HCT116 (cell line): ENCODE results near the gene TMEM121. TPM values are rescaled to one million over a fixed set of nuclear protein-coding genes. Genes with fewer than 3 reads are reported as not detected.
A peak's percentile ranks its signal among the peaks of the same experiment; 100 is the strongest.

Experiments used
- ATAC-seq: fragments of 200-7000 bp; cut with Tn5 transposase; 2 replicates; pipeline ENCODE4 v1.9.1; 2020; ENCODE audit warnings: mild to moderate bottlenecking, moderate library complexity
- BruUV-seq: library from RNA; stranded (reverse); fragments of 400-500 nt; replicated peaks from 2 replicates; lab custom pipeline; 2021; lab: Mats Ljungman, UMichigan
- CTCF ChIA-PET: fragments of 300-600 bp; sonication (Branson Sonifier 250); formaldehyde crosslinking; loops from one replicate; lab custom pipeline; 2021; ENCODE audit warnings: antibody characterized with exemption; lab: Charles Lee
- POLR2A ChIA-PET: fragments of 300-600, 350-600 bp; sonication (Branson Sonifier 250); formaldehyde crosslinking; loops from one replicate; lab custom pipeline; 2021; ENCODE audit warnings: antibody characterized with exemption; lab: Charles Lee
- RAD21 ChIA-PET, 2 experiments: fragments of 300-600 bp; sonication (Branson Sonifier 250); formaldehyde crosslinking; loops; one replicate each; lab custom pipeline; 2023; ENCODE audit warnings: low total read pairs in 2 of 2; ENCODE audit not compliant: uncharacterized antibody in 2 of 2, unreplicated experiment in 2 of 2, low non-redundant PET in 1 of 2; lab: Charles Lee
- DNase-seq: peaks from one replicate; pipeline ENCODE4 v3.0.0-alpha.2; 2010; ENCODE audit warnings: low read depth, low spot score
- H2AFZ ChIP-seq: fragments of 200-600 bp; shearing (Covaris generic), sonication (generic); 2 replicates; pipeline ENCODE4 v1.6.1; 2017; ENCODE audit warnings: low read depth, mixed run types, mixed read lengths, antibody characterized with exemption, low read length; ENCODE audit not compliant: poor library complexity, severe bottlenecking
- H3K27ac ChIP-seq: 2 replicates; pipeline ENCODE4 v1.5.1; 2012; ENCODE audit warnings: low read depth, low read length
- H3K27me3 ChIP-seq: fragments of 200-600 bp; sonication (generic); 2 replicates; pipeline ENCODE4 v1.6.1; 2016; ENCODE audit warnings: mixed run types, low read length, mixed read lengths; ENCODE audit not compliant: insufficient read depth
- H3K36me3 ChIP-seq, 2 experiments: fragments of 200-500 bp in 1 of 2; fragments of 200-600 bp in 1 of 2; sonication (Bioruptor generic) in 1 of 2; sonication (generic) in 1 of 2; 2 replicates each; pipeline versions ENCODE4 v1.5.1 to v1.6.1; 2014 to 2016; ENCODE audit warnings: low read length in 2 of 2, inconsistent platforms in 1 of 2, mixed read lengths in 1 of 2, mixed run types in 1 of 2; ENCODE audit not compliant: insufficient read depth in 2 of 2, control insufficient read depth in 1 of 2
- H3K4me1 ChIP-seq, 2 experiments: fragments of 200-600 bp in 1 of 2; sonication (generic) in 1 of 2; 2 replicates each; pipeline versions ENCODE4 v1.5.1 to v1.6.1; 2012 to 2017; ENCODE audit warnings: low read length in 2 of 2, inconsistent platforms in 1 of 2, mild to moderate bottlenecking in 1 of 2, mixed read lengths in 1 of 2, mixed run types in 1 of 2, moderate library complexity in 1 of 2; ENCODE audit not compliant: insufficient read depth in 2 of 2, control insufficient read depth in 1 of 2
- H3K4me2 ChIP-seq: fragments of 200-600 bp; sonication (generic); 2 replicates; pipeline ENCODE4 v1.6.1; 2017; ENCODE audit warnings: mixed run types, low read length, mixed read lengths
- H3K4me3 ChIP-seq, 2 experiments: fragments of 200-600 bp in 1 of 2; sonication (generic) in 1 of 2; replicated peaks in 1 of 2; 2 replicates each; pipeline ENCODE4 v1.5.1; 2011 to 2016; ENCODE audit warnings: low read length in 2 of 2, control low read depth in 1 of 2, low read depth in 1 of 2, mild to moderate bottlenecking in 1 of 2, mixed read lengths in 1 of 2, mixed run types in 1 of 2
- H3K79me2 ChIP-seq: fragments of 200-600 bp; sonication (generic); 2 replicates; pipeline ENCODE4 v1.6.1; 2017; ENCODE audit warnings: mild to moderate bottlenecking, mixed run types, low read length, moderate library complexity, mixed read lengths; ENCODE audit not compliant: insufficient read depth
- H3K9ac ChIP-seq: fragments of 200-600 bp; sonication (generic); 2 replicates; pipeline ENCODE4 v1.6.1; 2016; ENCODE audit warnings: low read length, mixed read lengths
- H3K9me2 ChIP-seq: fragments of 200-600 bp; sonication (generic), shearing (Covaris generic); 2 replicates; pipeline ENCODE4 v1.6.1; 2017; ENCODE audit warnings: mixed run types, mild to moderate bottlenecking, moderate library complexity; ENCODE audit not compliant: insufficient read depth
- H3K9me3 ChIP-seq, 2 experiments: fragments of 200-500 bp in 1 of 2; fragments of 200-600 bp in 1 of 2; sonication (Bioruptor generic) in 1 of 2; sonication (generic) in 1 of 2; 2 replicates each; pipeline ENCODE4 v1.6.1; 2014 to 2017; ENCODE audit warnings: low read length in 2 of 2, mixed read lengths in 2 of 2, inconsistent platforms in 1 of 2, low read depth in 1 of 2, mild to moderate bottlenecking in 1 of 2, mixed run types in 1 of 2, moderate library complexity in 1 of 2; ENCODE audit not compliant: control insufficient read depth in 1 of 2, insufficient read depth in 1 of 2
- H4K20me1 ChIP-seq: fragments of 200-600 bp; sonication (generic), shearing (Covaris generic); 2 replicates; pipeline ENCODE4 v1.6.1; 2017; ENCODE audit warnings: mixed run types, mild to moderate bottlenecking, moderate library complexity; ENCODE audit not compliant: insufficient read depth
- CBX3 ChIP-seq: IDR thresholded peaks from 2 replicates; pipeline ENCODE4 v1.6.1; 2012; ENCODE audit warnings: low read depth
- CEBPB ChIP-seq: IDR thresholded peaks from 2 replicates; pipeline ENCODE4 v1.6.1; 2012; ENCODE audit warnings: low read depth
- CTCF ChIP-seq, 3 experiments: fragments of 200-600 bp in 1 of 3; sonication (generic) in 1 of 3; IDR thresholded peaks in 2 of 3; conservative IDR thresholded peaks in 1 of 3; 2 replicates each; pipeline ENCODE4 v1.5.1; 2012 to 2017; ENCODE audit warnings: low read depth in 2 of 3, low read length in 2 of 3, antibody characterized with exemption in 1 of 3, borderline replicate concordance in 1 of 3, control low read depth in 1 of 3, mild to moderate bottlenecking in 1 of 3, mixed read lengths in 1 of 3, mixed run types in 1 of 3, moderate library complexity in 1 of 3; ENCODE audit not compliant: insufficient read depth in 1 of 3
- EGR1 ChIP-seq: IDR thresholded peaks from 2 replicates; pipeline ENCODE4 v1.6.1; 2012; ENCODE audit warnings: low read depth
- ELF1 ChIP-seq: IDR thresholded peaks from 2 replicates; pipeline ENCODE4 v1.6.1; 2012; ENCODE audit warnings: low read depth, borderline replicate concordance
- EZH2 ChIP-seq: fragments of 200-600 bp; sonication (generic); IDR thresholded peaks from 2 replicates; pipeline ENCODE4 v1.6.1; 2017; ENCODE audit warnings: antibody characterized with exemption, mixed run types
- EZH2phosphoT487 ChIP-seq: fragments of 200-600 bp; IDR thresholded peaks from 2 replicates; pipeline ENCODE4 v1.6.1; 2018; ENCODE audit warnings: antibody characterized with exemption, borderline replicate concordance
- FOSL1 ChIP-seq: IDR thresholded peaks from 2 replicates; pipeline ENCODE4 v1.6.1; 2012; ENCODE audit warnings: low read depth
- JUND ChIP-seq: IDR thresholded peaks from 2 replicates; pipeline ENCODE4 v1.6.1; 2012
- POLR2A ChIP-seq: IDR thresholded peaks from 2 replicates; pipeline ENCODE4 v1.7.0; 2011; ENCODE audit warnings: borderline replicate concordance; ENCODE audit not compliant: insufficient read depth, insufficient read length; ENCODE audit errors: extremely low read depth
- POLR2AphosphoS5 ChIP-seq: IDR thresholded peaks from 2 replicates; pipeline ENCODE4 v1.6.1; 2011; ENCODE audit warnings: mild to moderate bottlenecking, low read depth, low read length, moderate library complexity
- RAD21 ChIP-seq: IDR thresholded peaks from 2 replicates; pipeline ENCODE4 v1.6.1; 2012; ENCODE audit warnings: low read depth, mild to moderate bottlenecking
- SIN3A ChIP-seq: IDR thresholded peaks from 2 replicates; pipeline ENCODE4 v1.6.1; 2012; ENCODE audit warnings: low read depth
- SP1 ChIP-seq: IDR thresholded peaks from 2 replicates; pipeline ENCODE4 v1.6.1; 2012; ENCODE audit warnings: low read depth
- YY1 ChIP-seq: IDR thresholded peaks from 2 replicates; pipeline ENCODE4 v1.6.1; 2011; ENCODE audit warnings: low read length, low read depth, moderate library complexity, mild to moderate bottlenecking; ENCODE audit not compliant: insufficient replicate concordance; ENCODE audit errors: extremely low read depth
- ZFX ChIP-seq: fragments of 450-650 bp; IDR thresholded peaks from 2 replicates; pipeline ENCODE4 v1.6.1; 2017
- ZNF274 ChIP-seq: fragments of 200-500 bp; sonication (Bioruptor generic); IDR thresholded peaks from 2 replicates; pipeline ENCODE4 v1.6.1; 2014; ENCODE audit warnings: mild to moderate bottlenecking, low read depth, low read length, inconsistent platforms
- intact Hi-C: fragments of 100-400 bp; cut with micrococcal nuclease; formaldehyde crosslinking; loops from 2 replicates; pipeline ENCODE4 v1.10.0; 2022
- total RNA-seq: library from RNA; stranded (reverse); gene quantifications from one replicate; pipeline ENCODE4 v1.2.1, GENCODE V29; 2021; ENCODE audit not compliant: unreplicated experiment
- TF ChIP-seq, protein P1 (sequence below): IDR thresholded peaks from 2 replicates; pipeline ENCODE4 v1.6.1; 2012
- TF ChIP-seq, protein P2 (sequence below): IDR thresholded peaks from 2 replicates; pipeline ENCODE4 v1.6.1; 2011; ENCODE audit warnings: mild to moderate bottlenecking, low read length, moderate library complexity; ENCODE audit not compliant: insufficient replicate concordance; ENCODE audit errors: extremely low read depth
- TF ChIP-seq, protein P3 (sequence below): IDR thresholded peaks from 2 replicates; pipeline ENCODE4 v1.6.1; 2012; ENCODE audit warnings: low read depth

TMEM121 gene
- total RNA-seq, 1 experiment from 2014 or later, result 5.5 TPM

- H3K9ac ChIP-seq, result peak overlapping the region; percentile 97
- ATAC-seq (peak; percentile 53), DNase-seq (peak; percentile 68)
- ChIA-PET CTCF (interaction anchor here (1.3 to 1.5 kb wide), 2 partner anchors 11 to 37 kb away, joined by 5 to 9 read pairs; no protein-coding TSS in a partner anchor), RAD21 (interaction anchor here in 1 of 2 experiments (0.6 kb wide), 1 partner anchor 251 kb away, joined by 5 read pairs; no protein-coding TSS in a partner anchor), POLR2A (interaction anchor here (0.6 to 3.1 kb wide), 2 partner anchors 10 to 522 kb away, joined by 4 to 29 read pairs; no protein-coding TSS in a partner anchor)
- no peaks in the 10 kb centered on the region for H3K27me3 ChIP-seq
- H2AFZ ChIP-seq, result no peak overlapping the region
- H3K4me3 ChIP-seq, result peak overlapping the region; percentile 74 to 87
- H3K9me2 ChIP-seq, result no peaks in the 10 kb centered on the region
- no peaks in the 10 kb centered on the region; the same call in 1 of the 2 replicates for H4K20me1 ChIP-seq
- H3K9me3 ChIP-seq, result no peaks in the 10 kb centered on the region
- peak overlapping the region; percentile 82 for H3K4me2 ChIP-seq
- no TSS peak for BruUV-seq
- peaks cover 20 to 42% of the 10 kb centered on the region in 2 experiments for H3K4me1 ChIP-seq
- intact Hi-C loops, result loop anchor here (5.0 kb wide), 1 partner anchor 36 kb away; the partner anchor contains the start of gene TMEM121
- H3K36me3 ChIP-seq, result 0 out of 4 replicates have a peak, but pooled peaks cover 0 to 3% of the 10 kb centered on the region in 2 experiments
- peak overlapping the region; percentile 97 for H3K27ac ChIP-seq
- H3K79me2 ChIP-seq, result peaks cover 18% of the 10 kb centered on the region
- no peak for TF ChIP-seq SIN3A
- no peak for TF ChIP-seq EZH2phosphoT487
- TF ChIP-seq ZNF274, result no peak
- TF ChIP-seq ZFX, result peak; percentile 55; the same call in 1 of the 2 replicates
- TF ChIP-seq POLR2AphosphoS5, result peak; percentile 63
- no peak for TF ChIP-seq CBX3
- TF ChIP-seq EGR1, result no peak
- TF ChIP-seq, protein P1, sequence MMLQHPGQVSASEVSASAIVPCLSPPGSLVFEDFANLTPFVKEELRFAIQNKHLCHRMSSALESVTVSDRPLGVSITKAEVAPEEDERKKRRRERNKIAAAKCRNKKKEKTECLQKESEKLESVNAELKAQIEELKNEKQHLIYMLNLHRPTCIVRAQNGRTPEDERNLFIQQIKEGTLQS, result no peak
- no peak for TF ChIP-seq CEBPB
- no peak for TF ChIP-seq JUND
- no peak for TF ChIP-seq YY1
- TF ChIP-seq, protein P2, sequence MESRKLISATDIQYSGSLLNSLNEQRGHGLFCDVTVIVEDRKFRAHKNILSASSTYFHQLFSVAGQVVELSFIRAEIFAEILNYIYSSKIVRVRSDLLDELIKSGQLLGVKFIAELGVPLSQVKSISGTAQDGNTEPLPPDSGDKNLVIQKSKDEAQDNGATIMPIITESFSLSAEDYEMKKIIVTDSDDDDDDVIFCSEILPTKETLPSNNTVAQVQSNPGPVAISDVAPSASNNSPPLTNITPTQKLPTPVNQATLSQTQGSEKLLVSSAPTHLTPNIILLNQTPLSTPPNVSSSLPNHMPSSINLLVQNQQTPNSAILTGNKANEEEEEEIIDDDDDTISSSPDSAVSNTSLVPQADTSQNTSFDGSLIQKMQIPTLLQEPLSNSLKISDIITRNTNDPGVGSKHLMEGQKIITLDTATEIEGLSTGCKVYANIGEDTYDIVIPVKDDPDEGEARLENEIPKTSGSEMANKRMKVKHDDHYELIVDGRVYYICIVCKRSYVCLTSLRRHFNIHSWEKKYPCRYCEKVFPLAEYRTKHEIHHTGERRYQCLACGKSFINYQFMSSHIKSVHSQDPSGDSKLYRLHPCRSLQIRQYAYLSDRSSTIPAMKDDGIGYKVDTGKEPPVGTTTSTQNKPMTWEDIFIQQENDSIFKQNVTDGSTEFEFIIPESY, result no peak
- TF ChIP-seq, protein P3, sequence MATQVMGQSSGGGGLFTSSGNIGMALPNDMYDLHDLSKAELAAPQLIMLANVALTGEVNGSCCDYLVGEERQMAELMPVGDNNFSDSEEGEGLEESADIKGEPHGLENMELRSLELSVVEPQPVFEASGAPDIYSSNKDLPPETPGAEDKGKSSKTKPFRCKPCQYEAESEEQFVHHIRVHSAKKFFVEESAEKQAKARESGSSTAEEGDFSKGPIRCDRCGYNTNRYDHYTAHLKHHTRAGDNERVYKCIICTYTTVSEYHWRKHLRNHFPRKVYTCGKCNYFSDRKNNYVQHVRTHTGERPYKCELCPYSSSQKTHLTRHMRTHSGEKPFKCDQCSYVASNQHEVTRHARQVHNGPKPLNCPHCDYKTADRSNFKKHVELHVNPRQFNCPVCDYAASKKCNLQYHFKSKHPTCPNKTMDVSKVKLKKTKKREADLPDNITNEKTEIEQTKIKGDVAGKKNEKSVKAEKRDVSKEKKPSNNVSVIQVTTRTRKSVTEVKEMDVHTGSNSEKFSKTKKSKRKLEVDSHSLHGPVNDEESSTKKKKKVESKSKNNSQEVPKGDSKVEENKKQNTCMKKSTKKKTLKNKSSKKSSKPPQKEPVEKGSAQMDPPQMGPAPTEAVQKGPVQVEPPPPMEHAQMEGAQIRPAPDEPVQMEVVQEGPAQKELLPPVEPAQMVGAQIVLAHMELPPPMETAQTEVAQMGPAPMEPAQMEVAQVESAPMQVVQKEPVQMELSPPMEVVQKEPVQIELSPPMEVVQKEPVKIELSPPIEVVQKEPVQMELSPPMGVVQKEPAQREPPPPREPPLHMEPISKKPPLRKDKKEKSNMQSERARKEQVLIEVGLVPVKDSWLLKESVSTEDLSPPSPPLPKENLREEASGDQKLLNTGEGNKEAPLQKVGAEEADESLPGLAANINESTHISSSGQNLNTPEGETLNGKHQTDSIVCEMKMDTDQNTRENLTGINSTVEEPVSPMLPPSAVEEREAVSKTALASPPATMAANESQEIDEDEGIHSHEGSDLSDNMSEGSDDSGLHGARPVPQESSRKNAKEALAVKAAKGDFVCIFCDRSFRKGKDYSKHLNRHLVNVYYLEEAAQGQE, result no peak
- no peak for TF ChIP-seq RAD21
- TF ChIP-seq FOSL1, result no peak
- TF ChIP-seq SP1, result no peak
- TF ChIP-seq CTCF (IDR thresholded peaks at IDR 0.05 in 2 of 3, conservative IDR thresholded peaks at IDR 0.05 in 1 of 3; ENCODE audit: borderline replicate concordance in 1 of 3, insufficient read depth in 1 of 3, low read depth in 2 of 3, low read length in 2 of 3), result no peak
- TF ChIP-seq POLR2A, result peak; percentile 40
- no peak for TF ChIP-seq ELF1
- no peak for TF ChIP-seq EZH2
Measured at GRCh38 chr14:105491366-105491973, 34.9 kb upstream of the TMEM121 start.
